GM18951 (cell line): ENCODE measurements around the gene ABCA13.

ENCODE experiments used
- POLR2A ChIP-seq: IDR thresholded peaks from 4 replicates; pipeline ENCODE4 v1.6.1; 2011; ENCODE audit warnings: mild to moderate bottlenecking; ENCODE audit not compliant: insufficient read length, insufficient read depth; ENCODE audit errors: extremely low read depth
- in situ Hi-C: fragments of 300-500 bp; cut with MboI; formaldehyde crosslinking; loops from one replicate; pipeline ENCODE4 v1.12.0; 2022; ENCODE audit warnings: low sequenced_read_pairs, mixed read lengths, inconsistent platforms; ENCODE audit not compliant: unreplicated experiment

Gene ABCA13

DNA sequence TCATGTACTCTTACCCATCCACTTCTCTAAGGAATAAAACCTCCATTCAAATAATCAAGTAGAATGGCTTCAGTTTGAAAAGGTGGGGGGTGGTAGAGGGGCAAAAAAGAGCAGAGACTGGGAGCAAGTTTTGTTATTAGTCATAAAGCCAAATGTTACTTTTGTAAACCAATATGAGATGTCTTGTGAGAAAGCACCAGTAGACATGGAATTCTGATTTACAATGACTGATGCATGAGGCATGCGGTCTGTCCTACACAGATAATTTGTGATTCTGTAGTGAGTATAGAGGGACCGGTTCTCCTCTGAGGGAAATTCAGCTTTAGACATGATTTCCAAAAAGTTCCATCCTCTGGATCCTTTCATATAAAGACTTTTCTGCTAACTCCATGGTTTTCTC, 12.9 kb upstream of the ABCA13 start:
- in situ Hi-C loops: no loop called here
- TF ChIP-seq POLR2A: no peak

DNA sequence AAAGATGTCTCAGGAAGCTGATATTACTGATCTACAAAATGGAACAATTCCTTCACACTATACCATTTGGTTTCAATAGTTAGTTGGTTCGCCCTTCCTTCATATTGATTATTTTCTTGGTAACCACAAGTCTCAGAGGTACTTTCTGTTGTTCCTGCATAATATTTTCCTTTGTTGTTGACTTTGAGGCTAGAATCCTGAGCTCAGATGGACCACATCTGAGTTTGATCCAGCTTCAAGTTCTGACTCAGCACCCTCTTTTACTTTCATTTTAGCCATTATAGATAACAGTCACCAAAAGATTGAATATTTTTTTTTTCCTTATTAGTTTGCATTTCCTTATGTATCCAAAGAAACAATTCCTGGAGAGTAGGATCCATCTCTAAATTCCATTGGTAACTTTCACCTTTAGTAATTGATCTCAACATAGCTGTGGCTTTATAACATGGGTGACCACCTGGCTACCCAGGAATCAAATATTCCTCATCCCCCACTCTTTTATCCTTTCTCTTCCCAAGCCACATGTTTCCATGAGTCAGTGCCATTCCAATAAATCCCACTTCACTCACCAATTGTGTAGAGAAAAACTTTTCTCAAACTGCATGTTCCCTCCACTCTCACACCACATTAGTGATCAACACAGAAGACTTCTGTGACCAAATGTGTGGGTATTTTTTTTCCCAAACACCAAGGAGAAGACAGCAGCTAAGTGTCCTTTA, 9.7 kb upstream of the ABCA13 start:
- TF ChIP-seq POLR2A: no peak
- in situ Hi-C loops: no loop called here

DNA sequence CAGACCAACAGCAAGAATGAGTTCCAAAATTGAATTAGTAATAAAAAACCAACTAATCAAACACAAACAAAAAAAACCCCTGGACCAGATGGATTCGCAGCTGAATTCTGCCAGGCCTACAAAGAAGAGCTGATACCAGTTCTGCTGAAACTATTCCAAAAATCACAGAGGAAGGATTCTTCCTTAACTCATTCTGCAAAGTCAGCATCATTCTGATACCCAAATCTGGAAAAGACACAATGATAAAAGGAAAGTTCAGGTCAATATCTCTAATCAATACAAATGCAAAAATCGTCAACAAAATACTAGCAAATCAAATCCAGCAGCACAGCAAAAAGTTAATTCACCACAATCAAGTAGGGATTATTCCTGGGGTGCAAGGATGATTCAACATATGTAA, 6.1 kb upstream of the ABCA13 start:
- in situ Hi-C loops: no loop called here
- no peak for TF ChIP-seq POLR2A

DNA sequence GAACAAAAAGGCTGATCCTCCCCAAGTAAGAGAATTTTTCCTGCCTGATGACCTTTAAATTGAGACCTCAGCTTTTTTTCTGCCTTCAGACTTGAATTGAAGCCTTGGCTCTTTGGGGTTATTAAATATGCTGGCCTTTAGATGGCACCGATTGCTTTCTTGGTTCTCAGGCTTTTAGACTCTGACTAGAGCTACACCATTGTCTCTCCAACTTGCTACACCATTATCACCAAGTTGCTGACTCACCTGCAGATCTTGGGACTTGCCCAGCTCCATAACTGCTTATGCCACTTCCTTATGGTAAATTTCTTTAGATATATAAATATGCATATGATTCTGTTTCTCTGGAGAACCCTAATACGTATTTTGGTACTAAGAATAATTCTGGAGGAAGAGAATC, 3.1 kb upstream of the ABCA13 start:
- in situ Hi-C loops: no loop called here
- no peak for TF ChIP-seq POLR2A

DNA sequence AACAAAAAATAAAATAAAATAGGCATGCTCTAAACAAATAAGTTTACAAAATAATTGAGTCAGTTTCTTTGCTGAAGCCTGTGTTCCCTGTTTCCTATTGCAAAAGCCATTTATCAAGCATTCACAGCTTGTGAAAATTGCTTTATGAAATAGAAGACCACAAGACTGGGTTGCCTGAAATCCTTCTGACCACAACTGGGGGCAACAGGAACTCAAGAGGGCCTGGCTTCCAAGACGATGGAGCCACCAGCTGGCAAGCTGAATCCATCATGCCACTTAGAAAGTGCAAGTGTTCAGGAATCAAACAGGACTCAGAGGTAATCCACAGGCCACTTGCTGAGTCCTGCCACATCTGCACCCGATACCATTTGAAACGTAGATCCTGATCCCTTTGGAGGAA, 752 bp upstream of the ABCA13 start:
- TF ChIP-seq POLR2A: no peak
- in situ Hi-C loops: no loop called here

DNA sequence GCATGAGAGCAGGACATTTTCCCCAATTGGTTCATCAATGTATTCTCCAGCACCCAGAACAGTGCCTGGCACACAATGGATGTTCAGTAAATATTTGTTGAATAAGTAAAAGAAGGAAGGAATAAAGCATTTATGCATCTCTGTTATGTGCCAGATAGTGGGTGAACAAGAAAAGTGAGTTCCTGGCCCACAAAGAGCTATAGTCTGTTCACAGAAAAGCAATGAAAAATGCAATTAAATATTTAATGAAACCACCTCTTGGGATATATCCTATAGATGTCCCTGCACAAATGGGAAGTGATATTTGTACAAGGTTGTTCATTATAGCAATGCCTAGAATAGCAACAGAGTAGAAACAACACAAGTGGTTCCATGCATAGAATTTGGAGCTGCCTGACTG, 2.1 kb downstream of the ABCA13 start:
- in situ Hi-C loops: no loop called here
- TF ChIP-seq POLR2A: no peak

DNA sequence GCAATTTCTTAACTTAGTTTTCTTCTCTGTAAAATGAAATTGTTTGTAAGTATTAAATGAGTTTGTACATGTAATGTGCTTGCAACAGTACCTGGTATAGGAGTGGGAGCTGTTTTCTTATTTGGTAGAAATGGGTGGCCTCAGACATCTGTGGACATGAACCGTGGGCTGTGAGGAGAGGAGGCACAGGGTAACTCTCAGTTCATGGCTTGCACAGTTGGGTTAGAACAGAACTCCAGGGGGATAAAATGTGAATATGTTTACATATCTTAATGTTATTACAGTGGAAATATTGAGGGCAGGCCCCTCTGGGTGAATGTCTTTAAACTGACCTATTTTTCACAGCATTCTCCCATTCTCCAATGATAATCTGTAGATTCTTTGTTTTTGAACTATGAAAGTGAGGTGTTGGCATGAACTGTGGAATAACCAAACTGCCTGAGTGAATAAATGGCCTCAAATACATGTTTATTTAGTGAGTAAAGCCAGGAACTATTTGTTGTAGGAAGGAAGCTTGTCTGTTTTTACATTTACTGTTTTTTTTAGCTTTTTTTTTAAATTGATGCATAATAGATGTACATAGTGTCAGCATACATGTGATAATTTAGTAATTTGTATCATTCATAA, 2.6 kb downstream of the ABCA13 start:
- in situ Hi-C loops: no loop called here
- TF ChIP-seq POLR2A: no peak

DNA sequence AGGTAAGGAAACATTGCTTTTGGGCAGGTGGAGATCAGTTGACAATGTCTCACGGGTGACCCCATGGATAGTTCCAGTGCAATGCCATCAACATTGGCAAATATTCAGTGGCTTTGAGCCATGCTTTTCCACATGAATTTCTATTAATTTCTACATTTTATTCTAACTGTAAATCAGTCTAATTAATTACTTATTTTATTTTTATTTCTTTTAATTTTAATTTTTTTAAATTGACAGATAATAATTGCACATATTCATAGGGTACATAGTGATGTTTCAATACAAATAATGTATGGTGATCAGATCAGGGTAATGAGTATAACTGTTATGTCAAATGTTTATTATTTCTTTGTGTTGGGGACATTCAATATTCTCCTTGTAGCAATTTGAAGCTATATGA, 3.8 kb downstream of the ABCA13 start:
- in situ Hi-C loops: no loop called here

DNA sequence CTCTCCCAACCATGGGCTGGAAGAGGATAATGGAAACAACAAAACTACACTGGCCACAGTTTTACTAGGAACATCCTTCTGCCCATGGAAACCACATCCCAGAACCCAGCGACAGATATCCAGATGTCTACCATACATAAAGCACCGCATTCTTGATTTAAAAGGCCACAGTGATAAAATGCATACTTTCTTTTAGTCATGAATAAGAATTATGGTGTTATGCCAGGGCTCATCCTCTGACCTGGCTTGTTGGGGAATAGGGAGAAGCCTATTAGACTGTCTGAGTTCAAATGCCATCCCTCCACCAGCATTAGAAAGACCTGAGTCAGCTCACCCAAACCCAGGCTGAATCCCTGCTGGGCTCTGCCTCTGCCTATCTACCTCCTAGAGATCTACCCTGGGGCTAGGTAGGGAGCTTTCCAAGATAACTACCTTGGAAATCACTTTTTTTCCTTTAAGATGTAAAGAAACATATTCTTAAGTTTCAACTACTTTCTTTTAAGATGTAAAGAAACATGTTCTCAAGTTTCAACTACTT, 5.2 kb downstream of the ABCA13 start:
- in situ Hi-C loops: no loop called here

More for the DNA sequence above, 3.8 kb downstream of the ABCA13 start:
- TF ChIP-seq POLR2A: no peak

DNA sequence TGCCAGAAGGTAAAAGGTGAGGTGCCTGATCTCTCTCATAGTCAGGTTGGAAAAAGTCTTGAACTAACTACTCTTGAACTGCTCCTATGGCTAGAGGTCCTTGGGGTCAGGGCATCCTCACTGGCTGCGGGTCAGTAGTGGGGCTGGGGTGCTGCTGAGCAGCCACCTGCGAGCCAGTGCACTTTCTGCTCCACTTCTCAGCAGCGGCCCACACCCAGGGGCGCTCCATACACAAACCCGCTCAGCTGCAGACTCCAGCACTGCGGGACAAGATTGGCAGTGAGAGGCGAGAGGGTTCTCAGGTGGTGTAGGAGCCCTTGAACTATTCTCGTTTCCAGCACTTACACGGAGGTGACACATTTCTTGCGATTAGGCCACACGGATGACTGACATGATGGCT, 6.0 kb downstream of the ABCA13 start:
- no peak for TF ChIP-seq POLR2A
- in situ Hi-C loops: no loop called here

More for the DNA sequence above, 5.2 kb downstream of the ABCA13 start:
- TF ChIP-seq POLR2A: no peak

DNA sequence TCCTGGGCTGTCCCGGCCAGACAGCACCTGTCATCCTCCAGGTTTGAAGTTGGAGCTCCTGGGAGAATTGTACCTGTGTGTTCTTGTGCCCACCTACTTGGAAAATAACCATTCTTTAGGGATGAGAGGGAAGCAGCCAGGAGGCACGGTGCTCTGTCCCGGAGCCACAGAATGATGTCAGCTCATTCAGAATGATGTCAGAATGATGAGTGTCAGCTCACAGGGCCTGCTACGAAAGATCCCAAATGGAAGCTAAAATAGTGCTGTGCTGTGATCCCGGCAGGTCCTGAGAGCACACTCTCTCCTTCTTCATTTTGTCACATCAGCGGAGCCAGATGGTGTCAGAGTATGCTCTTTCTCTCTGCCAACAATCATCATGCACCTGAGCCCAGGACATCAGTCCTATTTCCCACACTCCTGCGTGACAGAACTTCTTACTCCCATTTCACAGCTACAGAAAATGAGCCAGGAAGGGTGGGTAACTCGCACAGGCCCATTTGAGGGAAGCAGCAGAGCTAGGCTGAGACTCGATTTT, 8.3 kb downstream of the ABCA13 start:
- TF ChIP-seq POLR2A: no peak
- in situ Hi-C loops: no loop called here

DNA sequence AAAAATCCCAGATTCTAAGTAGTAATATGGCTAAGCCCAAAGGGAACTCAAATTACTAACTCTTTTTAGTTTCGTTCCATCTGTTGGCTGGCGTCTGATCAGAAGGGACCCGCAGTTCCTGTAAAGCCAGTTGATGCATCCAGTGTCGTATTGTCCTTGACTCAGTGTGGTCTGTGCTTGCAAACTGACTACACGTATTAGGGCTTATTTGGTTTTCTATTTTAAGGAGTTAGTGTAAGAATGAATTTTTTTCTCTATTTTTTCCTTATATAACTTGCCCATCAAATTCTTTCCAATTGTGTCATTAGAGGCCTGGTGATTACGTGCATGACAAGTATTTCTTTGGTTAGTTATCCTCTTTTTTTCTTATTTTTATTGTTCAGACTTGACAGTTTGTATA, 9.7 kb downstream of the ABCA13 start:
- TF ChIP-seq POLR2A: no peak
- in situ Hi-C loops: no loop called here

DNA sequence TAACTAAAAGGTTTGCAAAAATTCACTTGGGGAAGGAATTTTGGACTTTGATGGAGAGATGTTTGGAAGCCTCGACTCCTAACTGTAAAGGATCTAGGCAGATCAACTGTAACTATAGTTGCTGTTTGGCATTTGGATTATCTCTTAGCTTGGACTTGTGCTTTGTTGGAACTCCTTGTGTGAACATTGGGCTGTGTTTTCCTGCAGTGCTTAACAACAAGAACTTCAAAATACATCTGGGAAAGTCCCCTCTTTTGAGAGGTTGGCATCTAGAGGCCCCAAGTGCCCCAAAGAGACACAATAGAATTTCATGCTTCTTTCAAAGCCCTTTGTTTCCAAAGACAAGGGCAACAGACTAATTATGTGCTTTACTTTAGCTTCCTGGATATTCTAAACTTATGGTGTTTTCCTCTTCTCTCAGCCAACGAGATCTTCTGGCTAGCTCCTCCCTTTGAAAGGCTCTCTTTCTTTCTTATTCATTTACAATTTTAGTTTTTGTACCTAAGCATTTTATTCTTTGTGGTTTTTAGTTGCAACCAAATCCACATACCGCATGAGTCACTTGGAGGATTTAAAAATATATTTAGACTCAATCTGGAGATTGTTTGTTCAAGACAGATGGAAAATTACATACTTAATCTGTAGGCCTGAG, 11.6 kb downstream of the ABCA13 start:
- TF ChIP-seq POLR2A: no peak
- in situ Hi-C loops: no loop called here
